ENCODE results near the gene SNX27.

DNA sequence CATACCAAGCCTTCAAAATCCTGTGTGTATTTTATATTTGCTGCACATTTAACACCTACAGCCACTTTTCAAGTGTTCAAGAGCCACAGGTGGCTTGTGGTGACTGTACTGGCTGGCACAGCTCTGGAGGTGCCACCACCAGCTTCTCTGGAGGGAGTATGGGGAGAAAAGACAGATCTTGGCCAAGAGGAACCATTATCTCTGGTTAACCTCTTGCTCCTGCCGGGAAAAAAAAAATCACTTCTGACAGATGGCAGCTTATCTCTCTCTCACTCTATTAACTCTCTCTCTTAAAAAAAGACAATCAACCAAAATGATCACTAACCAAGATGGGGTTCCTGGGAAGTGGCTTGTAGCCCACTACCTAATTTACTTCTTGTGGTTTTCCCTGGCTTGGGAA, 108.3 kb downstream of the SNX27 start:
- TF ChIP-seq, protein P1, sequence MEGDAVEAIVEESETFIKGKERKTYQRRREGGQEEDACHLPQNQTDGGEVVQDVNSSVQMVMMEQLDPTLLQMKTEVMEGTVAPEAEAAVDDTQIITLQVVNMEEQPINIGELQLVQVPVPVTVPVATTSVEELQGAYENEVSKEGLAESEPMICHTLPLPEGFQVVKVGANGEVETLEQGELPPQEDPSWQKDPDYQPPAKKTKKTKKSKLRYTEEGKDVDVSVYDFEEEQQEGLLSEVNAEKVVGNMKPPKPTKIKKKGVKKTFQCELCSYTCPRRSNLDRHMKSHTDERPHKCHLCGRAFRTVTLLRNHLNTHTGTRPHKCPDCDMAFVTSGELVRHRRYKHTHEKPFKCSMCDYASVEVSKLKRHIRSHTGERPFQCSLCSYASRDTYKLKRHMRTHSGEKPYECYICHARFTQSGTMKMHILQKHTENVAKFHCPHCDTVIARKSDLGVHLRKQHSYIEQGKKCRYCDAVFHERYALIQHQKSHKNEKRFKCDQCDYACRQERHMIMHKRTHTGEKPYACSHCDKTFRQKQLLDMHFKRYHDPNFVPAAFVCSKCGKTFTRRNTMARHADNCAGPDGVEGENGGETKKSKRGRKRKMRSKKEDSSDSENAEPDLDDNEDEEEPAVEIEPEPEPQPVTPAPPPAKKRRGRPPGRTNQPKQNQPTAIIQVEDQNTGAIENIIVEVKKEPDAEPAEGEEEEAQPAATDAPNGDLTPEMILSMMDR (IDR thresholded peaks at IDR 0.05; ENCODE audit: low read depth, low read length, poor library complexity, severe bottlenecking): no peak
- no peak for TF ChIP-seq EZH2phosphoT487 (IDR thresholded peaks at IDR 0.05; ENCODE audit: borderline replicate concordance, low read length)

Measured in DOHH2 (cell line).